Heart left ventricle (tissue), 13 donors: ENCODE data around the gene NREP.

Source experiments
- CTCF ChIP-seq, 12 donors: fragments of 200-600 bp; sonication (generic) in 4 of 12; IDR thresholded peaks; one replicate each; pipeline versions ENCODE4 v1.5.0 to v1.8.0; 2018 to 2022; ENCODE audit warnings: antibody characterized with exemption in 12 of 12, mild to moderate bottlenecking in 5 of 12
- POLR2A ChIP-seq, 2 donors: fragments of 450-650 bp; IDR thresholded peaks; one replicate each; pipeline ENCODE4 v1.6.1; 2017; ENCODE audit warnings: antibody characterized with exemption in 2 of 2, mild to moderate bottlenecking in 2 of 2, moderate library complexity in 2 of 2
- donor health status: ischemic (EF 13 %, LVEDD 7.1; RV severe dilation, severe dysfunction).
- donor health status: DM: no; HTN: yes; CAD: no.
- donor health status: DM: no; HTN: no; CAD: no.
- donor health status: ischemic (EF 25% LVEDD 6.9; RV normal size, moderate dysfunction).
- donor health status: ischemic (EF 25% LVEDD 5.7; RV mildly dilated, moderate dysfunction).
- donor health status: ischemic (EF 35%, LVEDD 5.7; RV mildly dilated, moderate dysfunction).
- donor health status: nonischemic (EF 11% LVEDD 7.7; RV severe dilation, severe dysfunction).
- donor health status: DM: yes; HTN: yes; CAD: no.
- donor health status: PGD.
- donor health status: ischemic (EF 29% LVEDD 5.4; RV normal size, mild dysfunction).
- donor health status: nonischemic (EF 23%, LVEDD 6.1; RV moderate dilation, normal function).

GRCh38 chr5:111733571-111733970 is 23.4 kb downstream of the NREP start:
- TF ChIP-seq CTCF (IDR thresholded peaks at IDR 0.05) = no peak
- TF ChIP-seq POLR2A (IDR thresholded peaks at IDR 0.05) = no peak
